HAP-1 (cell line): ENCODE results near the gene PTER.

Experiments
- DNase-seq, 2 experiments: peaks; one replicate each; pipeline ENCODE4 v3.0.0-alpha.2; 2016 to 2020; ENCODE audit warnings: low spot score in 2 of 2
- H3K27me3 ChIP-seq: fragments of 250-450 bp; sonication (Bioruptor Pico); 2 replicates; pipeline ENCODE4 v1.5.1; 2020; ENCODE audit warnings: low read depth, mild to moderate bottlenecking, moderate library complexity
- H3K36me3 ChIP-seq: fragments of 250-450 bp; sonication (Bioruptor Pico); replicated peaks from 2 replicates; pipeline ENCODE4 v1.5.1; 2020; ENCODE audit warnings: mild to moderate bottlenecking
- H3K4me1 ChIP-seq: fragments of 250-450 bp; sonication (Bioruptor Pico); 2 replicates; pipeline ENCODE4 v1.5.1; 2020; ENCODE audit warnings: mild to moderate bottlenecking
- H3K4me3 ChIP-seq: fragments of 250-450 bp; sonication (Bioruptor Pico); 2 replicates; pipeline ENCODE4 v1.5.1; 2020; ENCODE audit warnings: mild to moderate bottlenecking, moderate library complexity
- H3K9me3 ChIP-seq: fragments of 250-450 bp; sonication (Bioruptor Pico); 2 replicates; pipeline ENCODE4 v1.5.1; 2020; ENCODE audit warnings: mild to moderate bottlenecking, moderate library complexity
- in situ Hi-C: fragments of 300-500 bp; cut with MboI; formaldehyde crosslinking; loops from 3 replicates; pipeline ENCODE4 v1.14.3; 2020; ENCODE audit warnings: low sequenced_read_pairs, inconsistent platforms, mixed read lengths

The PTER gene

GRCh38 chr10:16436758-16437539 is at the start of gene PTER:
TSS of gene PTER (plus strand) at chr10:16437010. CDS start at chr10:16484385, 47,375 bp downstream.
- no peaks in the 10 kb centered on the region for H3K27me3 ChIP-seq
- peaks cover 45% of the 10 kb centered on the region for H3K4me1 ChIP-seq
- DNase-seq = peak; percentile 92 to 99
- in situ Hi-C loops = no loop called here
- H3K4me3 ChIP-seq = peak within 1 kb of the TSS; percentile 45
- H3K9me3 ChIP-seq = no peaks in the 10 kb centered on the region
- H3K36me3 ChIP-seq = peaks cover 7% of the 10 kb centered on the region

GRCh38 chr10:16392531-16393069 is 44.2 kb upstream of the PTER start:
- Histone ChIP-seq H3K9me3 (no peaks in the 10 kb centered on the region), H3K36me3 (no peaks in the 10 kb centered on the region), H3K4me1 (no peaks in the 10 kb centered on the region), H3K4me3 (no peak overlapping the region), H3K27me3 (no peaks in the 10 kb centered on the region)
- no peak for DNase-seq
- in situ Hi-C loops = no loop called here

GRCh38 chr10:16393271-16393858 is 43.4 kb upstream of the PTER start:
- no peak for DNase-seq
- Histone ChIP-seq H3K9me3 (no peaks in the 10 kb centered on the region), H3K27me3 (no peaks in the 10 kb centered on the region), H3K4me3 (no peak overlapping the region), H3K36me3 (no peaks in the 10 kb centered on the region), H3K4me1 (no peaks in the 10 kb centered on the region)
- in situ Hi-C loops = no loop called here

- H3K4me1 ChIP-seq = no peaks in the 10 kb centered on the region
- no peaks in the 10 kb centered on the region for H3K9me3 ChIP-seq
- no peaks in the 10 kb centered on the region for H3K27me3 ChIP-seq
- in situ Hi-C loops = no loop called here
- no peak overlapping the region for H3K4me3 ChIP-seq
- no peaks in the 10 kb centered on the region for H3K36me3 ChIP-seq
- DNase-seq = no peak
Observed at GRCh38 chr10:16401416-16401815, 35.4 kb upstream of the PTER start.

GRCh38 chr10:16408379-16408778 is 28.4 kb upstream of the PTER start:
- no peak overlapping the region for H3K4me3 ChIP-seq
- DNase-seq = no peak
- in situ Hi-C loops = no loop called here

GRCh38 chr10:16417341-16417740 is 19.5 kb upstream of the PTER start:
- Histone ChIP-seq H3K9me3 (no peaks in the 10 kb centered on the region), H3K4me1 (no peaks in the 10 kb centered on the region), H3K36me3 (no peaks in the 10 kb centered on the region), H3K4me3 (no peak overlapping the region), H3K27me3 (no peaks in the 10 kb centered on the region)
- in situ Hi-C loops = no loop called here
- DNase-seq = no peak

More at GRCh38 chr10:16408379-16408778, 28.4 kb upstream of the PTER start:
- Histone ChIP-seq H3K36me3 (no peaks in the 10 kb centered on the region), H3K27me3 (no peaks in the 10 kb centered on the region), H3K4me1 (no peaks in the 10 kb centered on the region), H3K9me3 (no peaks in the 10 kb centered on the region)

GRCh38 chr10:16423599-16423998 is 13.2 kb upstream of the PTER start:
- DNase-seq = no peak
- in situ Hi-C loops = no loop called here
- Histone ChIP-seq H3K27me3 (no peaks in the 10 kb centered on the region), H3K36me3 (no peaks in the 10 kb centered on the region), H3K4me1 (no peaks in the 10 kb centered on the region), H3K9me3 (no peaks in the 10 kb centered on the region), H3K4me3 (no peak overlapping the region)

GRCh38 chr10:16425449-16425848 is 11.4 kb upstream of the PTER start:
- no peaks in the 10 kb centered on the region for H3K4me1 ChIP-seq
- H3K27me3 ChIP-seq = no peaks in the 10 kb centered on the region
- in situ Hi-C loops = no loop called here
- H3K9me3 ChIP-seq = no peaks in the 10 kb centered on the region
- no peak for DNase-seq
- no peak overlapping the region for H3K4me3 ChIP-seq
- no peaks in the 10 kb centered on the region for H3K36me3 ChIP-seq

- no peaks in the 10 kb centered on the region for H3K9me3 ChIP-seq
- H3K36me3 ChIP-seq = no peaks in the 10 kb centered on the region
- H3K27me3 ChIP-seq = no peaks in the 10 kb centered on the region
- H3K4me1 ChIP-seq = no peaks in the 10 kb centered on the region
- no peak for DNase-seq
- in situ Hi-C loops = no loop called here
- H3K4me3 ChIP-seq = no peak overlapping the region
Observed at GRCh38 chr10:16429539-16429938, 7.3 kb upstream of the PTER start.

- H3K9me3 ChIP-seq = no peaks in the 10 kb centered on the region
- H3K27me3 ChIP-seq = no peaks in the 10 kb centered on the region
- peaks cover 7% of the 10 kb centered on the region for H3K36me3 ChIP-seq
- peak overlapping the region; percentile 45 for H3K4me3 ChIP-seq
- DNase-seq = no peak
- H3K4me1 ChIP-seq = peaks cover 39% of the 10 kb centered on the region
- in situ Hi-C loops = no loop called here
Observed at GRCh38 chr10:16436367-16436757, 448 bp upstream of the PTER start.

GRCh38 chr10:16437540-16437894 is 707 bp downstream of the PTER start:
- Histone ChIP-seq H3K27me3 (no peaks in the 10 kb centered on the region), H3K9me3 (no peaks in the 10 kb centered on the region), H3K4me3 (peak overlapping the region; percentile 45), H3K4me1 (peaks cover 45% of the 10 kb centered on the region), H3K36me3 (peaks cover 7% of the 10 kb centered on the region)
- no peak for DNase-seq
- in situ Hi-C loops = no loop called here

GRCh38 chr10:16439295-16439694 is 2.5 kb downstream of the PTER start:
- H3K27me3 ChIP-seq = no peaks in the 10 kb centered on the region
- peaks cover 7% of the 10 kb centered on the region for H3K36me3 ChIP-seq
- in situ Hi-C loops = no loop called here
- no peak for DNase-seq
- peaks cover 45% of the 10 kb centered on the region for H3K4me1 ChIP-seq
- H3K4me3 ChIP-seq = no peak overlapping the region
- no peaks in the 10 kb centered on the region for H3K9me3 ChIP-seq

GRCh38 chr10:16440396-16441133 is 3.8 kb downstream of the PTER start:
- Histone ChIP-seq H3K4me1 (peaks cover 45% of the 10 kb centered on the region), H3K4me3 (peak overlapping the region; percentile 4; the same call in 1 of the 2 replicates), H3K36me3 (peaks cover 7% of the 10 kb centered on the region), H3K27me3 (no peaks in the 10 kb centered on the region), H3K9me3 (no peaks in the 10 kb centered on the region)
- DNase-seq = peak; percentile 31 to 40
- in situ Hi-C loops = no loop called here
